T-helper 1 cell treated with Interleukin-12 subunit alpha and Interleukin-12 subunit beta and Interleukin-4 antibody, amounts not matched to agents 30 μg/mL and 1 μg/mL, for 36 hours (primary cell): ENCODE measurements around the gene EXO5.
"Not testable (repeated sequence)": the region's sequence is repeated elsewhere in the genome, so short reads cannot be mapped to it uniquely, and the experiment has no call there.

Source experiments
- H3K27ac Mint-ChIP-seq: one replicate; pipeline ENCODE4 v1.8.0; 2021; ENCODE audit warnings: mild to moderate bottlenecking, mixed read lengths
- H3K27me3 Mint-ChIP-seq: one replicate; pipeline ENCODE4 v1.8.0; 2021; ENCODE audit warnings: low read depth, mixed read lengths
- H3K36me3 Mint-ChIP-seq: one replicate; pipeline ENCODE4 v1.8.0; 2021; ENCODE audit warnings: low read depth, mixed read lengths
- H3K4me1 Mint-ChIP-seq: one replicate; pipeline ENCODE4 v1.8.0; 2021; ENCODE audit warnings: low read depth, mixed read lengths
- H3K4me3 Mint-ChIP-seq: one replicate; pipeline ENCODE4 v1.8.0; 2021; ENCODE audit warnings: mild to moderate bottlenecking, moderate library complexity, mixed read lengths
- H3K9me3 Mint-ChIP-seq: one replicate; pipeline ENCODE4 v1.8.0; 2021; ENCODE audit warnings: mixed read lengths

Gene EXO5

GRCh38 chr1:40508375-40509341 lies at the start of gene EXO5:
Gene EXO5, plus strand, starts transcription at chr1:40508767. Its CDS starts 5,778 bp downstream, at chr1:40514545.
- peak within 1 kb of the TSS; percentile 83 for H3K27ac Mint-ChIP-seq
- peaks cover 9% of the 10 kb centered on the region for H3K4me1 Mint-ChIP-seq
- no peaks in the 10 kb centered on the region for H3K27me3 Mint-ChIP-seq
- peak within 1 kb of the TSS; percentile 88 for H3K4me3 Mint-ChIP-seq
- H3K36me3 Mint-ChIP-seq: peaks cover 46% of the 10 kb centered on the region
- peaks cover 45% of the 10 kb centered on the region for H3K9me3 Mint-ChIP-seq

- H3K4me1 Mint-ChIP-seq: no peaks in the 10 kb centered on the region
- peaks cover 70% of the 10 kb centered on the region for H3K36me3 Mint-ChIP-seq
- H3K27me3 Mint-ChIP-seq: no peaks in the 10 kb centered on the region
- H3K4me3 Mint-ChIP-seq: no peak overlapping the region
- H3K27ac Mint-ChIP-seq: no peak overlapping the region
- peaks cover 78% of the 10 kb centered on the region for H3K9me3 Mint-ChIP-seq
Observed at GRCh38 chr1:40462956-40463590, 45.5 kb upstream of the EXO5 start.

DNA sequence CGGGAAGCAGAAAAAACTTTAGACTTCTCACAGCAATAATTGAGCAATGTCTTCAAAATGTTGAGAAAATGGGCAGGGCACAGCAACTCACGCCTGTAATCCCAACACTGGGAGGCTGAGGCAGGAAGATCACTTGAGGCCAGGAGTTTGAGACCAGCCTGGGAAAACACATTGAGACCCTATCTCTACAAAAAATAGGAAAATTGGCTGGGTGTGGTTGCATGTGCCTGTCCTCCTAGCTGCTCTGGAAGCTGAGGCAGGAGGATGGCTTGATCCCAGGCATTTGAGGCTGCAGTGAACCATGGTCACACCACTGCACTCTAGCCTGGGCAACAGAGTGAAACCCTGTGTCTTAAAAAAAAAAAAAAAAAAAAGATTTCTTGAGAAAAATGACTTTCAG lies 39.2 kb upstream of the EXO5 start:
- Mint-ChIP-seq H3K27ac (no peak overlapping the region), H3K4me3 (no peak overlapping the region), H3K27me3 (no peaks in the 10 kb centered on the region), H3K4me1 (no peaks in the 10 kb centered on the region), H3K9me3 (peaks cover 79% of the 10 kb centered on the region), H3K36me3 (peaks cover 50% of the 10 kb centered on the region)

GRCh38 chr1:40475268-40475667 lies 33.3 kb upstream of the EXO5 start:
- H3K9me3 Mint-ChIP-seq: peaks cover 49% of the 10 kb centered on the region
- H3K27ac Mint-ChIP-seq: no peak overlapping the region
- no peak overlapping the region for H3K4me3 Mint-ChIP-seq
- peaks cover 23% of the 10 kb centered on the region for H3K4me1 Mint-ChIP-seq
- peaks cover 24% of the 10 kb centered on the region for H3K36me3 Mint-ChIP-seq
- no peaks in the 10 kb centered on the region for H3K27me3 Mint-ChIP-seq

DNA sequence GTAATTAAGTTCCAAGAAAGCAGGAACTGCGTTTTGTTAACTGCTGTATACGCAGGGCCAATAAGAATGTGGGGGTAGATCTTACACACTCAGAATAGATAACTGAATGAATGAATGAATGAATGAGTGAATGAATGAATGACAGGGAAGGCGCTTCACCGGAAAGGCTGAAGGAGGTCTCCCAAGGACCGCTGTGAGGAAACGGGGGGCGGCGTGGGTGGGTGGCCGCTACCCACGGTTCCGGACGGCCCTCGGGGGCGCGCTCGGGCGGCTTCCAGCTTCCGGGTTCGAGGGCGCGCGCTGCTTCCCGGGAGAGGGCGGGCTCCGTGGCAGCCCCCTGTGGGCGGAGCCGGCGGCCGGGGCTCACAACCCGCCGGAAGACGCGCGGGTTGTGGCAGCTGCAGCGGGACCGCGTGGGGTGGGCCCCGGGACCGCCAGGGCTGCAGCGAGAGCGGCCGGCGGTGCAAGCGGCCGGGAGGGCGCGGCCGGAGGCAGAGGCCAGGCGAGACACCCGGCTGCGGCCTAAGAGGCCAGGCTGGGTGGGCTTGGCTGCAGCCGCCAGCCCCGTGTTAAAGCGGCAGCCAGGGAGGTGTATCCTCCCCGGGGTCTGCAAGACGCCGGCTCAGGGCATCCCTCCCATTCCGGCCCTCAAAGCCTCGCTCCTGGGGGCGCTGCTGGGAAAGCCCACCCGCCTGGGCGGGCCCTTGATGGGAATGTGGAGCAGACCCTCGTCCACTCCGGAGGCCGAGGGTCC lies 31.5 kb upstream of the EXO5 start, which contains the start of gene ZFP69:
ZFP69 (plus strand) TSS at position 367 of the 754 bp plus-strand sequence. CDS start 2,072 bp downstream, outside the sequence.
- Mint-ChIP-seq H3K27me3 (no peaks in the 10 kb centered on the region), H3K9me3 (peaks cover 53% of the 10 kb centered on the region), H3K27ac (peak within 1 kb of the TSS; percentile 80), H3K4me3 (peak within 1 kb of the TSS; percentile 88), H3K4me1 (peaks cover 23% of the 10 kb centered on the region), H3K36me3 (peaks cover 30% of the 10 kb centered on the region)

GRCh38 chr1:40477678-40478053 lies 30.9 kb upstream of the EXO5 start:
- Mint-ChIP-seq H3K4me1 (peaks cover 23% of the 10 kb centered on the region), H3K9me3 (peaks cover 56% of the 10 kb centered on the region), H3K36me3 (peaks cover 34% of the 10 kb centered on the region), H3K27me3 (no peaks in the 10 kb centered on the region), H3K4me3 (peak overlapping the region; percentile 81), H3K27ac (peak overlapping the region; percentile 61)

DNA sequence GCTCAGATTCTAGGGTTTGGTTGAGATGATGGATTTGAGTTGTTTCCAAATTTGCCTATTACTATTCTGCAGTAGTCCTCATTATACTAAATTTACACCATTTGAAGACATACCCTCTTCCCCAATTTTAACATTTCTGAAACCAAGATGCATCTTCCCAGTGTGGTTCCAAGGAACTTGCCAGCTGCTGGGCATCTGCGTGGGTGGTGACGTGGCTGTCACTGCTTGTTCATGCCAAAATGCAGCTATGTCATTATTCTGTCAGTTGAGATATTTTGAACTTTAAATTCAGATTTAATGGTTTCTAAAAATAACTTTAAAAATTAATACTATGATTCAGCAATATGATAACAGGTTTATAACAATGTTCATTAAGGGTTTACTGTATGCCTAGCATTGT lies 30.3 kb upstream of the EXO5 start:
- Mint-ChIP-seq H3K4me1 (peaks cover 23% of the 10 kb centered on the region), H3K9me3 (peaks cover 53% of the 10 kb centered on the region), H3K27me3 (no peaks in the 10 kb centered on the region), H3K27ac (peak overlapping the region; percentile 61), H3K4me3 (peak overlapping the region; percentile 81), H3K36me3 (peaks cover 34% of the 10 kb centered on the region)

DNA sequence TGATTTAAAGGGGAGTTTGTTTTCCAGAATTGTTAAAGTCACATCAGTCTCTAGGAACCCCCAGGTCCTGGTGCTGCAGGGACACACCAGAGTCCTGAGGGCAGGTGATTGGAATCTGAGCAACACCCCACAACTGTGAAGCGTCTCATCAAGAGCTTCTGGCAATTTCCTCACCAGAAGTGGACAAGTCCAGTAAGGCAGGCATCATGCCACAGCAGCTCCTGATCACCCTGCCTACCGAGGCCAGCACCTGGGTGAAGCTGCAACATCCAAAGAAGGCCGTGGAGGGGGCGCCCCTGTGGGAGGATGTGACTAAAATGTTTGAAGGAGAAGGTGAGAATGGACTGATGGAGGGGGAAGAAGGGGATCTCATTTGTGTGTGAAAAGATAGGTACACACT lies 29.4 kb upstream of the EXO5 start:
- peaks cover 46% of the 10 kb centered on the region for H3K9me3 Mint-ChIP-seq
- no peak overlapping the region for H3K27ac Mint-ChIP-seq
- H3K4me1 Mint-ChIP-seq: peaks cover 23% of the 10 kb centered on the region
- H3K27me3 Mint-ChIP-seq: no peaks in the 10 kb centered on the region
- H3K36me3 Mint-ChIP-seq: peaks cover 36% of the 10 kb centered on the region
- no peak overlapping the region for H3K4me3 Mint-ChIP-seq

- peaks cover 73% of the 10 kb centered on the region for H3K9me3 Mint-ChIP-seq
- H3K36me3 Mint-ChIP-seq: peaks cover 62% of the 10 kb centered on the region
- H3K4me3 Mint-ChIP-seq: no peak overlapping the region
- no peaks in the 10 kb centered on the region for H3K4me1 Mint-ChIP-seq
- no peaks in the 10 kb centered on the region for H3K27me3 Mint-ChIP-seq
- no peak overlapping the region for H3K27ac Mint-ChIP-seq
Observed at GRCh38 chr1:40495315-40495903, 13.2 kb upstream of the EXO5 start.

GRCh38 chr1:40502651-40503050 lies 5.9 kb upstream of the EXO5 start:
- not testable (repeated sequence) for H3K27ac Mint-ChIP-seq, H3K4me1 Mint-ChIP-seq, H3K27me3 Mint-ChIP-seq, H3K4me3 Mint-ChIP-seq
- peaks cover 48% of the 10 kb centered on the region for H3K36me3 Mint-ChIP-seq
- H3K9me3 Mint-ChIP-seq: peaks cover 71% of the 10 kb centered on the region

DNA sequence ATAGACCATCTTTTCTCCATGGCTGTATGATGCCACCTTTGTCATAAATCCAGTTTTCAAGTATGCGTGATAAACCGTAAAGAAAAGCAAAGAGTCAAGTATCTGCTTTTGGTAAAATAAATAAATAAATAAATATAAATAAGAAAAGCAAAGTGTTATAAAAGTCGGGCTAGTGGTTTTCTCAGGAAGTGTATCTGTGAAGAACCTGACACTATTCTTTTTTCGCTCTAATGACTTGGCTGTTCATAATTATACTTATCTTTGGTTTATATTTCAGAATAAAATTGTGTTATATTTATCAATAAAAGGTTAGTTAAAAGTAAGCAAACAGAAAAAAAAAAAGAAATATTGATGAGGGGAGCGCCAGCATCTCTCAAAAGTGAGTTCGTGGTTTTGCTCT lies 594 bp upstream of the EXO5 start:
- Mint-ChIP-seq H3K4me3 (peak overlapping the region; percentile 88), H3K4me1 (peaks cover 9% of the 10 kb centered on the region), H3K27me3 (no peaks in the 10 kb centered on the region), H3K9me3 (peaks cover 48% of the 10 kb centered on the region), H3K27ac (peak overlapping the region; percentile 83), H3K36me3 (peaks cover 48% of the 10 kb centered on the region)

- H3K9me3 Mint-ChIP-seq: peaks cover 62% of the 10 kb centered on the region
- H3K4me1 Mint-ChIP-seq: no peaks in the 10 kb centered on the region
- H3K36me3 Mint-ChIP-seq: peaks cover 40% of the 10 kb centered on the region
- H3K27me3 Mint-ChIP-seq: no peaks in the 10 kb centered on the region
- no peak overlapping the region for H3K27ac Mint-ChIP-seq
- no peak overlapping the region for H3K4me3 Mint-ChIP-seq
Observed at GRCh38 chr1:40519517-40519916, 10.9 kb downstream of the EXO5 start.

GRCh38 chr1:40530735-40531380 lies 22.3 kb downstream of the EXO5 start:
- Mint-ChIP-seq H3K4me1 (peaks cover 23% of the 10 kb centered on the region), H3K4me3 (peak overlapping the region; percentile 97), H3K27ac (peak overlapping the region; percentile 90), H3K9me3 (peaks cover 36% of the 10 kb centered on the region), H3K36me3 (peaks cover 22% of the 10 kb centered on the region), H3K27me3 (peaks cover 21% of the 10 kb centered on the region)
